HG03442 (cell line): ENCODE data around the gene SLC25A33.

Experiments used
- ATAC-seq: cut with Tn5 transposase; IDR thresholded peaks from one replicate; pipeline ENCODE4 v1.9.1; 2021; ENCODE audit warnings: mild to moderate bottlenecking, moderate library complexity; ENCODE audit not compliant: unreplicated experiment

The SLC25A33 gene

GRCh38 chr1:9586147-9586766 is 47.0 kb downstream of the SLC25A33 start:
- ATAC-seq = no peak

GRCh38 chr1:9588551-9589143 is 49.4 kb downstream of the SLC25A33 start, which contains the start of gene TMEM201:
TMEM201 (plus strand) TSS chr1:9588911; CDS start chr1:9588931, 20 bp downstream.
- peak; percentile 67 for ATAC-seq

- peak; percentile 19 for ATAC-seq
Measured at GRCh38 chr1:9589144-9589718, 50.0 kb downstream of the SLC25A33 start.

GRCh38 chr1:9589719-9590157 is 50.5 kb downstream of the SLC25A33 start:
- ATAC-seq = no peak

GRCh38 chr1:9590201-9590600 is 50.9 kb downstream of the SLC25A33 start:
- no peak for ATAC-seq

GRCh38 chr1:9590945-9591668 is 51.8 kb downstream of the SLC25A33 start:
- ATAC-seq = no peak

- no peak for ATAC-seq
Measured at GRCh38 chr1:9591669-9592509, 52.6 kb downstream of the SLC25A33 start.

GRCh38 chr1:9592510-9593075 is 53.3 kb downstream of the SLC25A33 start:
- ATAC-seq = no peak

- ATAC-seq = no peak
Measured at GRCh38 chr1:9593147-9593491, 53.9 kb downstream of the SLC25A33 start.

GRCh38 chr1:9593492-9594465 is 54.5 kb downstream of the SLC25A33 start:
- no peak for ATAC-seq

- no peak for ATAC-seq
Measured at GRCh38 chr1:9594471-9595155, 55.3 kb downstream of the SLC25A33 start.

- ATAC-seq = no peak
Measured at GRCh38 chr1:9595156-9595967, 56.1 kb downstream of the SLC25A33 start.

GRCh38 chr1:9595968-9596340 is 56.7 kb downstream of the SLC25A33 start:
- ATAC-seq = no peak

- ATAC-seq = no peak
Measured at GRCh38 chr1:9596415-9597123, 57.3 kb downstream of the SLC25A33 start.

GRCh38 chr1:9597361-9598315 is 58.4 kb downstream of the SLC25A33 start:
- ATAC-seq = no peak

GRCh38 chr1:9598316-9598700 is 59.0 kb downstream of the SLC25A33 start:
- ATAC-seq = no peak
